SU-DHL-6 (cell line): Measurements from ENCODE around the gene MED20.

Experiments
- EZH2phosphoT487 ChIP-seq: fragments of 200-600 bp; sonication (generic), shearing (Covaris generic); conservative IDR thresholded peaks from 2 replicates; pipeline ENCODE4 v1.6.1; 2018; ENCODE audit warnings: mild to moderate bottlenecking, antibody characterized with exemption, low read length, moderate library complexity, mixed read lengths
- TF ChIP-seq, protein P1 (sequence below): fragments of 200-600 bp; sonication (generic); IDR thresholded peaks from one replicate; pipeline ENCODE4 v1.5.1; 2017; ENCODE audit warnings: antibody characterized with exemption, mild to moderate bottlenecking, low read length, moderate library complexity; ENCODE audit not compliant: insufficient read depth, poor library complexity, severe bottlenecking

DNA sequence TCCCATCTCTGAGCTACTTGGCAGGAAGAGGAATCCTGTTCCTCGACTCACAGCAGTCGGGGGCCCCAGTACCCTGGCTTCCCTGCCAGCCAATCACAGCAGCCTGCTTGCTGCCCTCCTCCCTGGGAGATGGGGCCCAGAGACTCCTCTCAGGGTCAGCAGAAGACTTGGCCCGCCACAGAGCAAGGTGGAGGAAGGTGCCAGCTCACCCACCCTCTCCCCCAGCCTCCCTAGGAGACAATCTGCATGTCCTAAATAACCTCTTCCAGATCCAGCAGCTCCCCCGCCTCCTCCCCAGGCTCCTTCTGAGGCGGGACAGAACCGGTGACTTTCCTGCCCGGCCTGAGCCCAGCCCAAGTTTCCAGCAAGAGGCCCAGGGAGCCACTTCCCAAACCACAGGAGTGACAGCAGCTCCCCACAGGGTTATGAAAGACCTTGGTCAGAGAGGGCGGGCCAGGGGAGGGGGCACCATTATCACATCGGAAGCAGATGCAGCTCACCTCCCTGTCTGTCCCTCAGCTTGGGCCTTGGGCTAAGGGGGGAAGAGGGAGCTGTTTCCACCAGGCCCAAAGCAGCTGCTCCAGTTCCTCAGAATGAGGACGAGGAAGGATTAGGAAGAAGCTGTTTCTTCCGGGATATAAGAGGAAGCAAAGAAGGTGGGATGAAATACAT, 18.4 kb upstream of the MED20 start:
- TF ChIP-seq, protein P1, sequence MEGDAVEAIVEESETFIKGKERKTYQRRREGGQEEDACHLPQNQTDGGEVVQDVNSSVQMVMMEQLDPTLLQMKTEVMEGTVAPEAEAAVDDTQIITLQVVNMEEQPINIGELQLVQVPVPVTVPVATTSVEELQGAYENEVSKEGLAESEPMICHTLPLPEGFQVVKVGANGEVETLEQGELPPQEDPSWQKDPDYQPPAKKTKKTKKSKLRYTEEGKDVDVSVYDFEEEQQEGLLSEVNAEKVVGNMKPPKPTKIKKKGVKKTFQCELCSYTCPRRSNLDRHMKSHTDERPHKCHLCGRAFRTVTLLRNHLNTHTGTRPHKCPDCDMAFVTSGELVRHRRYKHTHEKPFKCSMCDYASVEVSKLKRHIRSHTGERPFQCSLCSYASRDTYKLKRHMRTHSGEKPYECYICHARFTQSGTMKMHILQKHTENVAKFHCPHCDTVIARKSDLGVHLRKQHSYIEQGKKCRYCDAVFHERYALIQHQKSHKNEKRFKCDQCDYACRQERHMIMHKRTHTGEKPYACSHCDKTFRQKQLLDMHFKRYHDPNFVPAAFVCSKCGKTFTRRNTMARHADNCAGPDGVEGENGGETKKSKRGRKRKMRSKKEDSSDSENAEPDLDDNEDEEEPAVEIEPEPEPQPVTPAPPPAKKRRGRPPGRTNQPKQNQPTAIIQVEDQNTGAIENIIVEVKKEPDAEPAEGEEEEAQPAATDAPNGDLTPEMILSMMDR: no peak
- TF ChIP-seq EZH2phosphoT487: no peak
